ENCODE measurements around the gene NRXN3. TPM values are rescaled to one million over a fixed set of nuclear protein-coding genes. Genes with fewer than 3 reads are reported as not detected.

Gene NRXN3
- total and polyA plus RNA-seq, 2 experiments from 2014 or later = 0.08 to 0.11 TPM

DNA sequence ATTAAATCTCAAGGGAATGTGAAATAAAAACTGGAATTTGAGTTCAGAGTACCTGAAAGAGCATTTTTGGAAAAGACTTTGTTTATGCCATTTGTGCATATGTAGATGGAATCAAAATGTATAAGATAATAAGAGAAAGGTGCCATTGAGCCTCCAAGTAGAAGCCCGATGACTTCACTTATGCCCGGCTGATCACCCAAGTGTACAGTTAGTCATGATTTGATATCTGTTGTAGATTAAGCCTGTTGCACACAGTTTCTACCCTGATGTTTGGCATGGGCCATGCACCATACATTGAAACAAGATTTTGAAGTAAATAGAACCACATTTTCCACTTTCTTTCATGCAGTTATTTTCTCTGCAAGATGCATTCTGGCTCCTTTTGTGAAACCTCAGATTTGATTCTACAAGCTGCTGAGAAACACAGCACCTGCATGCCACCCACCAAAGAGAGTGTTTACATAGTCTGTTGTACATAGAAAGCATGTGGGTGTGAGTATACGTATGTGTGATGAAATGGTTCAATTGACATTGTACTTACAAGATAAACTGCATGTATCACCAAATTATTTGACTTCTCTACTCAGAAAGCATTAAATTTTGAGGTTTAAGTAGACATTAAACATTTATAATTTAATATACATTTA is 1268.6 kb downstream of the NRXN3 start:
- Histone ChIP-seq H3K36me3 (ENCODE audit: low read depth) (no peaks in the 10 kb centered on the region), H3K27ac (no peak overlapping the region), H3F3A (ENCODE audit: insufficient read depth) (no peaks in the 10 kb centered on the region), H4K20me1 (ENCODE audit: insufficient read depth) (no peaks in the 10 kb centered on the region), H2AFZ (no peak overlapping the region), H3K9me2 (ENCODE audit: insufficient read depth) (no peaks in the 10 kb centered on the region), H3K4me3 (no peak overlapping the region), H3K9me3 (ENCODE audit: low read depth) (no peaks in the 10 kb centered on the region), H3K27me3 (replicated peaks; ENCODE audit: insufficient read depth) (no peaks in the 10 kb centered on the region), H3K9ac (no peak overlapping the region), H3K4me1 (ENCODE audit: insufficient read depth) (no peaks in the 10 kb centered on the region), H3K79me2 (ENCODE audit: insufficient read depth) (no peaks in the 10 kb centered on the region), H3K4me2 (ENCODE audit: unreplicated experiment) (no peak overlapping the region)
- TF ChIP-seq EZH2phosphoT487 (IDR thresholded peaks at IDR 0.05; ENCODE audit: insufficient read depth, low read depth) (no peak), EZH2 (IDR thresholded peaks at IDR 0.05; ENCODE audit: insufficient read depth, poor library complexity, severe bottlenecking) (no peak)
- 55 to 58% methylated on average over 3 of the region's 3 CpGs for whole genome bisulfite sequencing, 2 experiments (ENCODE audit: low coverage in 1 of 2, low lambda C conversion rate in 2 of 2, missing lambda C conversion rate in 2 of 2)
- DNase-seq = no peak
- in situ Hi-C loops (cut with MboI) = no loop called here

DNA sequence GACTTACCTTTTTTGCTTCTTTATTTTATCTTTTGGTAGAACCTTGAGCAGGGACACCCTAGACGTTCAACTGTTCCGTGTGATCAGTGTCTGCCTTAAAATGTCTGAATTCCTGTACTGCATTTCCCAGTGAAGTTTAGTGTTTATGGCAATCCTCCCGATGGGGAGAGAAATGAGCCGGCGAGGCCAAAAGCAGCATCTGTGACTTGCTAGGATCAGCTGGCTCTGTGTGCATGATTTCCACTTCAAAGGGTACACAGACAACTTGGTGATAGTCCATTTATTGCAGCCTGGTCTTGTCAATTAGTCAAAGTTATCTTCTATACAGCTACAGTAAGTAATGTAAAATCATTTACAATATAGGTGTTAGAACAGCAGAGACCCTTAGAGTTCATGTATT is 1272.6 kb downstream of the NRXN3 start:
- no peak overlapping the region for H3K9ac ChIP-seq
- no peak overlapping the region for H3K4me2 ChIP-seq (ENCODE audit: unreplicated experiment)
- no peaks in the 10 kb centered on the region for H4K20me1 ChIP-seq (ENCODE audit: insufficient read depth)
- no peaks in the 10 kb centered on the region for H3K79me2 ChIP-seq (ENCODE audit: insufficient read depth)
- H3K4me1 ChIP-seq (ENCODE audit: insufficient read depth) = no peaks in the 10 kb centered on the region
- H3K27ac ChIP-seq = no peak overlapping the region
- TF ChIP-seq EZH2 (IDR thresholded peaks at IDR 0.05; ENCODE audit: insufficient read depth, poor library complexity, severe bottlenecking) (no peak), EZH2phosphoT487 (IDR thresholded peaks at IDR 0.05; ENCODE audit: insufficient read depth, low read depth) (no peak)
- no peaks in the 10 kb centered on the region for H3K9me3 ChIP-seq (ENCODE audit: low read depth)
- no peak overlapping the region for H3K4me3 ChIP-seq
- WGBS, 2 experiments (ENCODE audit: low coverage in 1 of 2, low lambda C conversion rate in 2 of 2, missing lambda C conversion rate in 2 of 2) = 1 to 2% methylated on average over 5 of the region's 5 CpGs
- no peak overlapping the region for H2AFZ ChIP-seq
- H3K9me2 ChIP-seq (ENCODE audit: insufficient read depth) = no peaks in the 10 kb centered on the region
- in situ Hi-C loops (cut with MboI) = no loop called here
- no peak for DNase-seq
- no peaks in the 10 kb centered on the region for H3K27me3 ChIP-seq (replicated peaks; ENCODE audit: insufficient read depth)
- H3K36me3 ChIP-seq (ENCODE audit: low read depth) = no peaks in the 10 kb centered on the region
- no peaks in the 10 kb centered on the region for H3F3A ChIP-seq (ENCODE audit: insufficient read depth)

DNA sequence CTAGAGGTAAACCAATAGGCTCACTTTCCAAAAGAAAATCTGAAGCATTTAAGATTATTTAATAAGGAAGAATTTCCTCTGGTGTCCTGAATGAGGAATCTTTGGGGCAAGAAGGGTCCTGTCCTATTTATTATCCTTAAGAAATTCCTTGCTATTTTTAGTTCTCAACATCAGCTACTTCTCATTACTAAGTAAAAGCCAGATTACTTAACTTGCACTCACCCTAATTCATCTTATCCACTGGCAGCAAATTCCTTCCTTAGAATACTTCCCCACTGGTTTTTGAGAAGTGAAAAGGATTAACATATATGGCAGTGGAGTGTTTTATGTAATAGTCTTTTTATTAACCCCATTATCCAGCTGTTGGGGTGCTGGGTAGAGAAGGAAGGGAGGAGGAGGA is 1273.4 kb downstream of the NRXN3 start:
- Histone ChIP-seq H3K9me2 (ENCODE audit: insufficient read depth) (no peaks in the 10 kb centered on the region), H3K4me2 (ENCODE audit: unreplicated experiment) (no peak overlapping the region), H3F3A (ENCODE audit: insufficient read depth) (no peaks in the 10 kb centered on the region), H3K9ac (no peak overlapping the region), H3K27me3 (replicated peaks; ENCODE audit: insufficient read depth) (no peaks in the 10 kb centered on the region), H3K4me3 (no peak overlapping the region), H4K20me1 (ENCODE audit: insufficient read depth) (no peaks in the 10 kb centered on the region), H3K27ac (no peak overlapping the region), H3K36me3 (ENCODE audit: low read depth) (no peaks in the 10 kb centered on the region), H3K4me1 (ENCODE audit: insufficient read depth) (no peaks in the 10 kb centered on the region), H3K9me3 (ENCODE audit: low read depth) (no peaks in the 10 kb centered on the region), H2AFZ (no peak overlapping the region), H3K79me2 (ENCODE audit: insufficient read depth) (no peaks in the 10 kb centered on the region)
- TF ChIP-seq EZH2 (IDR thresholded peaks at IDR 0.05; ENCODE audit: insufficient read depth, poor library complexity, severe bottlenecking) = no peak
- TF ChIP-seq EZH2phosphoT487 (IDR thresholded peaks at IDR 0.05; ENCODE audit: insufficient read depth, low read depth) = no peak
- DNase-seq = no peak
- in situ Hi-C loops (cut with MboI) = no loop called here

DNA sequence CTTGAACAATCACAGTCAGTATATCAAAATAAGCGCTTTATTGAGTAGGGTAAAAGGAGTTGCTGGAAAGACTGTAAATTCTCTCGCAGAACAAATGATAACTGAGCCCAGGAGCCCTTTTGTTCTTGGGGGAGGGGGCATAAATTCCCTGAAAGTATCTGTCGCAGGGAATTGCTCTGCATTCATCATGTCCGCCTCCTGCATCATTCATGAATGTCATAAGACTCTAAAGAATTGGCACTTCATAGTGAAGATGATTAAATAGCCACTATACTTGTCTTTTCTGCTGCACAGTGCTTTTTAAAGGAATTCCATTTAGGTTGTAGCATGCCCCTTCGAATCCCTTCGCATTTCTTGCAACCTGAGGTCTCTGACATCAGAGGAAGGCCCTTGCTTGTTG is 1278.8 kb downstream of the NRXN3 start:
- H3K4me1 ChIP-seq (ENCODE audit: insufficient read depth) = no peaks in the 10 kb centered on the region
- WGBS, 2 experiments (ENCODE audit: low coverage in 1 of 2, low lambda C conversion rate in 2 of 2, missing lambda C conversion rate in 2 of 2) = 26 to 32% methylated on average over 6 of the region's 6 CpGs

DNA sequence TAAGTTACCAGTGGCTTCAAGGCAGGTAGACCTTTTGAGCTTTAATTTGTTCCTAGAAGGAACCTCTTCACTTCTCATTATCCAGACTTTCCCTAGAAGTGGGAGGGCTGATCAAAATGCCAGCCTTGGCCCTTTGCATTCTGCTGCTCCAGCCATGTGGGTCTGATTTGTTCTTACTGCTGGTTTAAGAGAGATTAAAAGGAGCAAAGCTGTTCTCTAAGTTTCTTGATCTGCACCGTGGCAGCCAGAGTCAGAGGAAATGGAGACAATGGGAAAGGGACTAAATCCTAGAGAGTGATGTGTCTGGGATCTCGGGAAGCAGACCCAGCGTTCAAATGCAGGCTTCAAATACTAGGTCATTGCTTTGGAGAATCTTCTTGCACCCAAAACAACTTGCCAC is 1281.4 kb downstream of the NRXN3 start:
- H2AFZ ChIP-seq = no peak overlapping the region
- H3K36me3 ChIP-seq (ENCODE audit: low read depth) = no peaks in the 10 kb centered on the region
- TF ChIP-seq EZH2phosphoT487 (IDR thresholded peaks at IDR 0.05; ENCODE audit: insufficient read depth, low read depth) = no peak
- no peak for TF ChIP-seq EZH2 (IDR thresholded peaks at IDR 0.05; ENCODE audit: insufficient read depth, poor library complexity, severe bottlenecking)
- H3K9me3 ChIP-seq (ENCODE audit: low read depth) = no peaks in the 10 kb centered on the region
- H3K27me3 ChIP-seq (replicated peaks; ENCODE audit: insufficient read depth) = no peaks in the 10 kb centered on the region
- WGBS, 2 experiments (ENCODE audit: low coverage in 1 of 2, low lambda C conversion rate in 2 of 2, missing lambda C conversion rate in 2 of 2) = 16 to 19% methylated on average over 3 of the region's 3 CpGs
- no peaks in the 10 kb centered on the region for H3K9me2 ChIP-seq (ENCODE audit: insufficient read depth)
- in situ Hi-C loops (cut with MboI) = no loop called here
- no peak for DNase-seq
- no peaks in the 10 kb centered on the region for H3K4me1 ChIP-seq (ENCODE audit: insufficient read depth)
- H3K4me2 ChIP-seq (ENCODE audit: unreplicated experiment) = no peak overlapping the region
- H3K4me3 ChIP-seq = no peak overlapping the region
- H3K79me2 ChIP-seq (ENCODE audit: insufficient read depth) = no peaks in the 10 kb centered on the region
- H3F3A ChIP-seq (ENCODE audit: insufficient read depth) = no peaks in the 10 kb centered on the region
- H3K27ac ChIP-seq = no peak overlapping the region
- H3K9ac ChIP-seq = no peak overlapping the region
- H4K20me1 ChIP-seq (ENCODE audit: insufficient read depth) = no peaks in the 10 kb centered on the region

More for the DNA sequence above, 1278.8 kb downstream of the NRXN3 start:
- H3K9me3 ChIP-seq (ENCODE audit: low read depth) = no peaks in the 10 kb centered on the region
- H2AFZ ChIP-seq = no peak overlapping the region
- no peak overlapping the region for H3K9ac ChIP-seq
- H3F3A ChIP-seq (ENCODE audit: insufficient read depth) = no peaks in the 10 kb centered on the region
- no peak overlapping the region for H3K4me3 ChIP-seq
- TF ChIP-seq EZH2phosphoT487 (IDR thresholded peaks at IDR 0.05; ENCODE audit: insufficient read depth, low read depth) = no peak
- TF ChIP-seq EZH2 (IDR thresholded peaks at IDR 0.05; ENCODE audit: insufficient read depth, poor library complexity, severe bottlenecking) = no peak
- H3K27ac ChIP-seq = no peak overlapping the region
- no peaks in the 10 kb centered on the region for H3K36me3 ChIP-seq (ENCODE audit: low read depth)
- H3K9me2 ChIP-seq (ENCODE audit: insufficient read depth) = no peaks in the 10 kb centered on the region
- H3K27me3 ChIP-seq (replicated peaks; ENCODE audit: insufficient read depth) = no peaks in the 10 kb centered on the region
- no peak overlapping the region for H3K4me2 ChIP-seq (ENCODE audit: unreplicated experiment)
- in situ Hi-C loops (cut with MboI) = no loop called here
- H3K79me2 ChIP-seq (ENCODE audit: insufficient read depth) = no peaks in the 10 kb centered on the region
- DNase-seq = no peak
- no peaks in the 10 kb centered on the region for H4K20me1 ChIP-seq (ENCODE audit: insufficient read depth)
